HepG2 (cell line): ENCODE results near the gene PDLIM5. TPM values are rescaled to one million over a fixed set of nuclear protein-coding genes. Genes with fewer than 3 reads are reported as not detected.

Experiments used
- ATAC-seq: fragments of 200-7000 bp; cut with Tn5 transposase; 3 replicates; pipeline ENCODE4 v1.9.1; 2020; ENCODE audit warnings: mild to moderate bottlenecking, moderate library complexity
- BruUV-seq: library from RNA; stranded (reverse); fragments of 400-500 nt; replicated peaks from 2 replicates; lab custom pipeline; 2021; lab: Mats Ljungman, UMichigan
- CTCF ChIA-PET: fragments of 300-600 bp; formaldehyde crosslinking; extraction: SDS; loops from one replicate; lab custom pipeline; 2021; ENCODE audit warnings: low total read pairs, inconsistent platforms, low intra/inter-chr PET ratio; lab: Yijun Ruan, JAX
- POLR2A ChIA-PET: fragments of 350-600 bp; sonication (Branson Sonifier 250); formaldehyde crosslinking; loops from one replicate; lab custom pipeline; 2020; ENCODE audit warnings: antibody characterized with exemption, inconsistent platforms; lab: Yijun Ruan, JAX
- DNase-seq: peaks from one replicate; pipeline ENCODE4 v3.0.0-alpha.2; 2015; ENCODE audit warnings: low spot score
- FAIRE-seq: peaks from 3 replicates; lab custom pipeline; 2011; peaks lifted over from hg19 to GRCh38; lab: Jason Lieb, UNC
- H2AFZ ChIP-seq: one replicate; pipeline ENCODE4 v1.6.1; 2011; ENCODE audit warnings: low read length, inconsistent platforms
- H3K27ac ChIP-seq: fragments of 300-600 bp; 3 replicates; pipeline ENCODE4 v1.8.0; 2011; ENCODE audit warnings: mixed run types, mild to moderate bottlenecking, mixed read lengths, low read length, inconsistent platforms; ENCODE audit not compliant: insufficient read depth; ENCODE audit errors: extremely low read length
- H3K27me3 ChIP-seq, 2 experiments: fragments of 200-600 bp in 1 of 2; 2 replicates in 1 of 2; 3 replicates in 1 of 2; pipeline versions ENCODE4 v1.6.0 to v1.8.0; 2011; ENCODE audit warnings: low read length in 2 of 2, mild to moderate bottlenecking in 2 of 2, moderate library complexity in 2 of 2, inconsistent platforms in 1 of 2; ENCODE audit not compliant: insufficient read depth in 2 of 2, control insufficient read depth in 1 of 2
- H3K36me3 ChIP-seq, 2 experiments: fragments of 200-600 bp in 1 of 2; replicated peaks in 1 of 2; 2 replicates in 1 of 2; 3 replicates in 1 of 2; pipeline versions ENCODE4 v1.5.1 to v1.8.0; 2011; ENCODE audit warnings: low read length in 2 of 2, inconsistent platforms in 1 of 2; ENCODE audit not compliant: insufficient read depth in 2 of 2, control insufficient read depth in 1 of 2
- H3K4me1 ChIP-seq: 2 replicates; pipeline ENCODE4 v1.5.1; 2012; ENCODE audit warnings: low read length, inconsistent platforms; ENCODE audit not compliant: insufficient read depth
- H3K4me2 ChIP-seq: 2 replicates; pipeline ENCODE4 v1.6.0; 2011; ENCODE audit warnings: low read depth, low read length, inconsistent platforms
- H3K4me3 ChIP-seq, 3 experiments: fragments of 200-600 bp in 1 of 3; sonication (generic), shearing (Covaris generic) in 1 of 3; replicated peaks in 1 of 3; 2 replicates each; pipeline ENCODE4 v1.5.1; 2011 to 2016; ENCODE audit warnings: low read length in 3 of 3, inconsistent platforms in 2 of 3, low read depth in 2 of 3, mild to moderate bottlenecking in 2 of 3, control low read depth in 1 of 3, mixed read lengths in 1 of 3; ENCODE audit not compliant: insufficient read depth in 1 of 3
- H3K79me2 ChIP-seq: one replicate; pipeline ENCODE4 v1.6.1; 2011; ENCODE audit warnings: low read length, inconsistent platforms; ENCODE audit not compliant: insufficient read depth
- H3K9ac ChIP-seq: 2 replicates; pipeline ENCODE4 v1.6.0; 2011; ENCODE audit warnings: mild to moderate bottlenecking, low read depth, low read length, inconsistent platforms; ENCODE audit not compliant: insufficient read depth
- H3K9me3 ChIP-seq: 2 replicates; pipeline ENCODE4 v1.5.1; 2012; ENCODE audit warnings: mild to moderate bottlenecking, low read length
- H4K20me1 ChIP-seq: 2 replicates; pipeline ENCODE4 v1.6.0; 2011; ENCODE audit warnings: inconsistent platforms, mild to moderate bottlenecking, low read length, moderate library complexity; ENCODE audit not compliant: insufficient read depth
- AGO1 ChIP-seq: fragments of 200-400 bp; formaldehyde crosslinking; IDR thresholded peaks from 2 replicates; pipeline ENCODE4 v1.6.1; 2017; ENCODE audit warnings: mild to moderate bottlenecking, low read depth, low read length, moderate library complexity; ENCODE audit not compliant: poor library complexity, severe bottlenecking
- ATRX ChIP-seq: sonication (generic); formaldehyde crosslinking; IDR thresholded peaks from 2 replicates; pipeline ENCODE4 v1.4.0; 2020; ENCODE audit warnings: missing genetic modification reagents, borderline replicate concordance
- FOXM1 ChIP-seq: sonication (generic); formaldehyde crosslinking; IDR thresholded peaks from 2 replicates; pipeline ENCODE4 v1.5.0; 2020; ENCODE audit warnings: missing genetic modification reagents
- HDAC2 ChIP-seq: sonication (generic); formaldehyde crosslinking; IDR thresholded peaks from 2 replicates; pipeline ENCODE4 v1.4.0; 2020; ENCODE audit warnings: missing genetic modification reagents
- KLF6 ChIP-seq: IDR thresholded peaks from 2 replicates; pipeline ENCODE4 v1.8.0; 2016; ENCODE audit warnings: missing biosample characterization, missing genetic modification reagents
- NFATC3 ChIP-seq: sonication (generic); formaldehyde crosslinking; IDR thresholded peaks from 2 replicates; pipeline ENCODE4 v1.5.1; 2020; ENCODE audit warnings: mild to moderate bottlenecking, missing genetic modification reagents
- POLR2G ChIP-seq: fragments of 200-400 bp; formaldehyde crosslinking; IDR thresholded peaks from 2 replicates; pipeline ENCODE4 v1.6.1; 2018; ENCODE audit warnings: mild to moderate bottlenecking, low read depth, low read length, moderate library complexity
- RBAK ChIP-seq: sonication (generic); formaldehyde crosslinking; IDR thresholded peaks from 2 replicates; pipeline ENCODE4 v1.5.1; 2020; ENCODE audit warnings: mild to moderate bottlenecking, missing genetic modification reagents
- SP4 ChIP-seq: sonication (generic); formaldehyde crosslinking; IDR thresholded peaks from 2 replicates; pipeline ENCODE4 v1.8.1; 2023; ENCODE audit warnings: mild to moderate bottlenecking, missing genetic modification reagents
- ZBTB42 ChIP-seq: sonication (generic); formaldehyde crosslinking; IDR thresholded peaks from 2 replicates; pipeline ENCODE4 v1.5.0; 2020; ENCODE audit warnings: mild to moderate bottlenecking, missing genetic modification reagents
- ZIK1 ChIP-seq: sonication (generic); formaldehyde crosslinking; IDR thresholded peaks from 2 replicates; pipeline ENCODE4 v1.5.0; 2020; ENCODE audit warnings: mild to moderate bottlenecking, low read depth, missing genetic modification reagents, borderline replicate concordance
- ZMYM3 ChIP-seq: sonication (generic); formaldehyde crosslinking; IDR thresholded peaks from 2 replicates; pipeline ENCODE4 v1.5.1; 2020; ENCODE audit warnings: mild to moderate bottlenecking, missing genetic modification reagents
- ZNF180 ChIP-seq: sonication (generic); formaldehyde crosslinking; IDR thresholded peaks from 2 replicates; pipeline ENCODE4 v1.4.0; 2020; ENCODE audit warnings: low read depth, missing genetic modification reagents, borderline replicate concordance
- ZNF749 ChIP-seq: sonication (generic); formaldehyde crosslinking; IDR thresholded peaks from 2 replicates; pipeline ENCODE4 v1.8.0; 2022; ENCODE audit warnings: mild to moderate bottlenecking, missing genetic modification reagents, moderate library complexity, borderline replicate concordance
- ZNF772 ChIP-seq: sonication (generic); formaldehyde crosslinking; IDR thresholded peaks from 2 replicates; pipeline ENCODE4 v1.5.0; 2020; ENCODE audit warnings: mild to moderate bottlenecking, missing genetic modification reagents
- ZNF776 ChIP-seq: sonication (generic); formaldehyde crosslinking; IDR thresholded peaks from 2 replicates; pipeline ENCODE4 v1.4.0; 2020; ENCODE audit warnings: mild to moderate bottlenecking, missing genetic modification reagents
- WGBS: methylation state at CpG from one replicate; pipeline ENCODE4 v1.1.6; 2017; ENCODE audit warnings: low lambda C conversion rate; 5-methylcytosine and 5-hydroxymethylcytosine counted together
- in situ Hi-C: cut with HindIII; loops from 2 replicates; pipeline ENCODE4 v1.10.0; 2017; ENCODE audit warnings: low pct_unique_long_range_greater_than_20kb; ENCODE audit not compliant: extremely low pct_ligation_motif_present
- intact Hi-C: fragments of 100-400 bp; cut with micrococcal nuclease; formaldehyde crosslinking; loops from one replicate; pipeline ENCODE4 v1.10.0; 2022; ENCODE audit not compliant: unreplicated experiment
- polyA plus RNA-seq, 8 experiments: library from polyadenylated mRNA; depleted of rRNA in 3 of 8; stranded (reverse) in 7 of 8; unstranded in 1 of 8; fragments of >200 nt; fragmentation: Illumina TruSeq in 4 of 8; extraction: Trizol in 4 of 8; gene quantifications; 2 replicates each; pipeline versions ENCODE4 v1.2.1 to v1.2.3, GENCODE V29; 2011 to 2016; ENCODE audit warnings: low read depth in 4 of 8, missing spikeins in 1 of 8, mixed read lengths in 1 of 8; ENCODE audit not compliant: insufficient read depth in 1 of 8
- total RNA-seq, 5 experiments: library from RNA; depleted of rRNA; stranded (reverse); fragments of >200 nt; fragmentation: Illumina TruSeq; extraction: Trizol; gene quantifications; 2 replicates each; pipeline ENCODE4 v1.2.3, GENCODE V29; 2016; ENCODE audit warnings: low read depth in 1 of 5
- TF ChIP-seq, protein P1 (sequence below): sonication (generic); formaldehyde crosslinking; IDR thresholded peaks from 2 replicates; pipeline ENCODE4 v1.9.0; 2021; ENCODE audit warnings: missing genetic modification reagents, mild to moderate bottlenecking, borderline replicate concordance
- TF ChIP-seq, protein P2 (sequence below): sonication (generic); formaldehyde crosslinking; IDR thresholded peaks from 2 replicates; pipeline ENCODE4 v1.8.0; 2023; ENCODE audit warnings: mild to moderate bottlenecking, missing genetic modification reagents
- TF ChIP-seq, protein P3 (sequence below): sonication (generic); formaldehyde crosslinking; IDR thresholded peaks from 2 replicates; pipeline ENCODE4 v1.5.0; 2020; ENCODE audit warnings: mild to moderate bottlenecking, missing genetic modification reagents, borderline replicate concordance

The PDLIM5 gene
- total and polyA plus RNA-seq, 2 of the 13 experiments (the other 11 are each of a cell fraction or from before 2014, with no cell fraction given) = 52.8 to 119 TPM

DNA sequence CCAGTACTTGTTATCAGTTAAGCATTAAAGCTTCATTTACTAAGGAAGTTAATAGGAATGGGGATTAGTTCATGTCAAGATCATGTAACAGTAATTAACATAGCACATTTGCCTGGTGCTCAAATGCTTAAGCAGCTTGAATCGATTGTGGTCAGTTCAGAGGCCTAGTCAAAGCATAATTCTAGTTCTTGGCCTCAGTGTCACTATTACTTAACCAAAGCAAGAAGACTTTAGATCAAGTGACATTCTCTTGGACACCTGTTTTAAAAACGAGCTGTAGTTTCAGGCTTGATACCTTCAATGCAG lies 190.8 kb downstream of the PDLIM5 start:
- no peak for FAIRE-seq
- in situ Hi-C loops = no loop called here

More for the DNA sequence above, 190.8 kb downstream of the PDLIM5 start:
- no peaks in the 10 kb centered on the region for H3K27me3 ChIP-seq
- no peak for DNase-seq
- no peaks in the 10 kb centered on the region for H4K20me1 ChIP-seq
- CTCF ChIA-PET = no interaction called here
- H2AFZ ChIP-seq = no peak overlapping the region
- H3K36me3 ChIP-seq = peaks cover 12 to 29% of the 10 kb centered on the region in 2 experiments; a peak in 4 of 5 replicates
- H3K4me2 ChIP-seq = no peak overlapping the region
- no peak for ATAC-seq
- H3K27ac ChIP-seq = no peak overlapping the region
- peaks cover 13% of the 10 kb centered on the region; the same call in 1 of the 2 replicates for H3K4me1 ChIP-seq
- TF ChIP-seq SP4 (CRISPR knock-in tag) = no peak
- no peak for TF ChIP-seq HDAC2 (CRISPR knock-in tag)
- no peak for TF ChIP-seq ZBTB42
- TF ChIP-seq ATRX (CRISPR knock-in tag) = no peak
- TF ChIP-seq KLF6 (CRISPR knock-in tag) = no peak
- TF ChIP-seq FOXM1 (CRISPR knock-in tag) = no peak
- TF ChIP-seq ZMYM3 (CRISPR knock-in tag) = no peak
- TF ChIP-seq, protein P1, sequence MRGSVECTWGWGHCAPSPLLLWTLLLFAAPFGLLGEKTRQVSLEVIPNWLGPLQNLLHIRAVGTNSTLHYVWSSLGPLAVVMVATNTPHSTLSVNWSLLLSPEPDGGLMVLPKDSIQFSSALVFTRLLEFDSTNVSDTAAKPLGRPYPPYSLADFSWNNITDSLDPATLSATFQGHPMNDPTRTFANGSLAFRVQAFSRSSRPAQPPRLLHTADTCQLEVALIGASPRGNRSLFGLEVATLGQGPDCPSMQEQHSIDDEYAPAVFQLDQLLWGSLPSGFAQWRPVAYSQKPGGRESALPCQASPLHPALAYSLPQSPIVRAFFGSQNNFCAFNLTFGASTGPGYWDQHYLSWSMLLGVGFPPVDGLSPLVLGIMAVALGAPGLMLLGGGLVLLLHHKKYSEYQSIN = no peak
- TF ChIP-seq RBAK = no peak
- TF ChIP-seq ZNF749 (CRISPR knock-in tag) = no peak
- no peak for TF ChIP-seq ZNF772 (CRISPR knock-in tag)
- TF ChIP-seq AGO1 = no peak
- TF ChIP-seq ZNF776 (CRISPR knock-in tag) = no peak
- TF ChIP-seq, protein P2, sequence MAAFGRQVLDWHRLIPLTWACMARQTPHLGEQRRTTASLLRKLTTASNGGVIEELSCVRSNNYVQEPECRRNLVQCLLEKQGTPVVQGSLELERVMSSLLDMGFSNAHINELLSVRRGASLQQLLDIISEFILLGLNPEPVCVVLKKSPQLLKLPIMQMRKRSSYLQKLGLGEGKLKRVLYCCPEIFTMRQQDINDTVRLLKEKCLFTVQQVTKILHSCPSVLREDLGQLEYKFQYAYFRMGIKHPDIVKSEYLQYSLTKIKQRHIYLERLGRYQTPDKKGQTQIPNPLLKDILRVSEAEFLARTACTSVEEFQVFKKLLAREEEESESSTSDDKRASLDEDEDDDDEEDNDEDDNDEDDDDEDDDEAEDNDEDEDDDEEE (CRISPR knock-in tag) = no peak
- no peak for TF ChIP-seq POLR2G
- no peak for TF ChIP-seq NFATC3
- TF ChIP-seq ZNF180 (CRISPR knock-in tag) = no peak
- TF ChIP-seq ZIK1 (CRISPR knock-in tag) = no peak
- TF ChIP-seq, protein P3, sequence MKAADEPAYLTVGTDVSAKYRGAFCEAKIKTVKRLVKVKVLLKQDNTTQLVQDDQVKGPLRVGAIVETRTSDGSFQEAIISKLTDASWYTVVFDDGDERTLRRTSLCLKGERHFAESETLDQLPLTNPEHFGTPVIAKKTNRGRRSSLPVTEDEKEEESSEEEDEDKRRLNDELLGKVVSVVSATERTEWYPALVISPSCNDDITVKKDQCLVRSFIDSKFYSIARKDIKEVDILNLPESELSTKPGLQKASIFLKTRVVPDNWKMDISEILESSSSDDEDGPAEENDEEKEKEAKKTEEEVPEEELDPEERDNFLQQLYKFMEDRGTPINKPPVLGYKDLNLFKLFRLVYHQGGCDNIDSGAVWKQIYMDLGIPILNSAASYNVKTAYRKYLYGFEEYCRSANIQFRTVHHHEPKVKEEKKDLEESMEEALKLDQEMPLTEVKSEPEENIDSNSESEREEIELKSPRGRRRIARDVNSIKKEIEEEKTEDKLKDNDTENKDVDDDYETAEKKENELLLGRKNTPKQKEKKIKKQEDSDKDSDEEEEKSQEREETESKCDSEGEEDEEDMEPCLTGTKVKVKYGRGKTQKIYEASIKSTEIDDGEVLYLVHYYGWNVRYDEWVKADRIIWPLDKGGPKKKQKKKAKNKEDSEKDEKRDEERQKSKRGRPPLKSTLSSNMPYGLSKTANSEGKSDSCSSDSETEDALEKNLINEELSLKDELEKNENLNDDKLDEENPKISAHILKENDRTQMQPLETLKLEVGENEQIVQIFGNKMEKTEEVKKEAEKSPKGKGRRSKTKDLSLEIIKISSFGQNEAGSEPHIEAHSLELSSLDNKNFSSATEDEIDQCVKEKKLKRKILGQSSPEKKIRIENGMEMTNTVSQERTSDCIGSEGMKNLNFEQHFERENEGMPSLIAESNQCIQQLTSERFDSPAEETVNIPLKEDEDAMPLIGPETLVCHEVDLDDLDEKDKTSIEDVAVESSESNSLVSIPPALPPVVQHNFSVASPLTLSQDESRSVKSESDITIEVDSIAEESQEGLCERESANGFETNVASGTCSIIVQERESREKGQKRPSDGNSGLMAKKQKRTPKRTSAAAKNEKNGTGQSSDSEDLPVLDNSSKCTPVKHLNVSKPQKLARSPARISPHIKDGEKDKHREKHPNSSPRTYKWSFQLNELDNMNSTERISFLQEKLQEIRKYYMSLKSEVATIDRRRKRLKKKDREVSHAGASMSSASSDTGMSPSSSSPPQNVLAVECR (CRISPR knock-in tag) = no peak
- TF ChIP-seq, all 625 proteins: peak for 0
- BruUV-seq = no TSS peak
- no peak overlapping the region for H3K9ac ChIP-seq
- no peak overlapping the region for H3K4me3 ChIP-seq
- H3K79me2 ChIP-seq = no peaks in the 10 kb centered on the region
- POLR2A ChIA-PET = no interaction called here
- 92% methylated on average over 2 of the region's 2 CpGs for WGBS
- intact Hi-C loops = no loop called here
- H3K9me3 ChIP-seq = no peaks in the 10 kb centered on the region
